Ovary (tissue), 3 donors: ENCODE results near the gene CACNG7.

Source experiments
- EP300 ChIP-seq: sonication (generic); formaldehyde crosslinking; IDR thresholded peaks from one replicate; pipeline ENCODE4 v1.6.1; 2017; ENCODE audit warnings: antibody characterized with exemption
- POLR2A ChIP-seq: fragments of 450-650 bp; IDR thresholded peaks from one replicate; pipeline ENCODE4 v1.6.1; 2017; ENCODE audit warnings: antibody characterized with exemption, mild to moderate bottlenecking, moderate library complexity
- TF ChIP-seq, protein P1 (sequence below), 3 donors: fragments of 450-650 bp in 2 of 3; fragments of 200-600 bp in 1 of 3; IDR thresholded peaks; one replicate each; pipeline versions ENCODE4 v1.5.1 to v1.8.0; 2016 to 2022; ENCODE audit warnings: antibody characterized with exemption in 3 of 3, mild to moderate bottlenecking in 1 of 3
- donor health status: DM: no; HTN: no; CAD: no.

GRCh38 chr19:53897459-53897858, 11.6 kb upstream of the CACNG7 start:
- TF ChIP-seq POLR2A, result no peak
- TF ChIP-seq, protein P1, sequence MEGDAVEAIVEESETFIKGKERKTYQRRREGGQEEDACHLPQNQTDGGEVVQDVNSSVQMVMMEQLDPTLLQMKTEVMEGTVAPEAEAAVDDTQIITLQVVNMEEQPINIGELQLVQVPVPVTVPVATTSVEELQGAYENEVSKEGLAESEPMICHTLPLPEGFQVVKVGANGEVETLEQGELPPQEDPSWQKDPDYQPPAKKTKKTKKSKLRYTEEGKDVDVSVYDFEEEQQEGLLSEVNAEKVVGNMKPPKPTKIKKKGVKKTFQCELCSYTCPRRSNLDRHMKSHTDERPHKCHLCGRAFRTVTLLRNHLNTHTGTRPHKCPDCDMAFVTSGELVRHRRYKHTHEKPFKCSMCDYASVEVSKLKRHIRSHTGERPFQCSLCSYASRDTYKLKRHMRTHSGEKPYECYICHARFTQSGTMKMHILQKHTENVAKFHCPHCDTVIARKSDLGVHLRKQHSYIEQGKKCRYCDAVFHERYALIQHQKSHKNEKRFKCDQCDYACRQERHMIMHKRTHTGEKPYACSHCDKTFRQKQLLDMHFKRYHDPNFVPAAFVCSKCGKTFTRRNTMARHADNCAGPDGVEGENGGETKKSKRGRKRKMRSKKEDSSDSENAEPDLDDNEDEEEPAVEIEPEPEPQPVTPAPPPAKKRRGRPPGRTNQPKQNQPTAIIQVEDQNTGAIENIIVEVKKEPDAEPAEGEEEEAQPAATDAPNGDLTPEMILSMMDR (IDR thresholded peaks at IDR 0.05), result no peak
- no peak for TF ChIP-seq EP300
